Loucy (cell line): ENCODE measurements around the gene LYPLAL1.

ENCODE experiments used
- H2AFZ ChIP-seq: fragments of 200-600 bp; sonication (generic); 2 replicates; pipeline ENCODE4 v1.6.0; 2016; ENCODE audit warnings: antibody characterized with exemption, mild to moderate bottlenecking, low read length, moderate library complexity
- H3F3A ChIP-seq: fragments of 200-600 bp; 2 replicates; pipeline ENCODE4 v1.6.0; 2016; ENCODE audit warnings: antibody characterized with exemption, low read depth, mild to moderate bottlenecking
- H3K27me3 ChIP-seq: fragments of 200-600 bp; sonication (generic); 2 replicates; pipeline ENCODE4 v1.6.1; 2014; ENCODE audit warnings: low read length, mild to moderate bottlenecking; ENCODE audit not compliant: insufficient read depth, poor library complexity, severe bottlenecking
- H3K36me3 ChIP-seq: fragments of 200-600 bp; sonication (generic); 2 replicates; pipeline ENCODE4 v1.6.1; 2016; ENCODE audit warnings: low read length; ENCODE audit not compliant: insufficient read depth
- H3K4me1 ChIP-seq: fragments of 200-600 bp; sonication (generic); 2 replicates; pipeline ENCODE4 v1.5.1; 2014; ENCODE audit warnings: low read length, mild to moderate bottlenecking; ENCODE audit not compliant: insufficient read depth, poor library complexity, severe bottlenecking
- H3K4me2 ChIP-seq: fragments of 200-600 bp; sonication (generic); 2 replicates; pipeline ENCODE4 v1.6.0; 2014; ENCODE audit warnings: antibody characterized with exemption, low read length, low read depth, mild to moderate bottlenecking; ENCODE audit not compliant: poor library complexity, severe bottlenecking
- H3K4me3 ChIP-seq: fragments of 200-600 bp; sonication (generic); 2 replicates; pipeline ENCODE4 v1.5.1; 2014; ENCODE audit warnings: low read length, mild to moderate bottlenecking, mixed read lengths; ENCODE audit not compliant: poor library complexity, severe bottlenecking
- H3K79me2 ChIP-seq: fragments of 200-600 bp; sonication (generic); 2 replicates; pipeline ENCODE4 v1.6.1; 2014; ENCODE audit warnings: low read length; ENCODE audit not compliant: insufficient read depth
- H3K9ac ChIP-seq: fragments of 200-600 bp; sonication (generic); 2 replicates; pipeline ENCODE4 v1.6.0; 2014; ENCODE audit warnings: mild to moderate bottlenecking, low read depth, low read length, moderate library complexity; ENCODE audit not compliant: poor library complexity, severe bottlenecking
- H3K9me2 ChIP-seq: fragments of 200-600 bp; sonication (generic); replicated peaks from 2 replicates; pipeline ENCODE4 v1.6.1; 2016; ENCODE audit warnings: low read depth, low read length, mixed read lengths
- H3K9me3 ChIP-seq: fragments of 200-600 bp; sonication (generic); 2 replicates; pipeline ENCODE4 v1.6.1; 2014; ENCODE audit warnings: mild to moderate bottlenecking, antibody characterized with exemption, low read length, low read depth; ENCODE audit not compliant: insufficient read depth
- H4K20me1 ChIP-seq: fragments of 200-600 bp; sonication (generic); 2 replicates; pipeline ENCODE4 v1.6.0; 2014; ENCODE audit warnings: antibody characterized with exemption, low read length, mild to moderate bottlenecking; ENCODE audit not compliant: insufficient read depth, poor library complexity, severe bottlenecking
- CTCF ChIP-seq: fragments of 200-600 bp; sonication (generic); conservative IDR thresholded peaks from 2 replicates; pipeline ENCODE4 v1.5.1; 2014; ENCODE audit warnings: mild to moderate bottlenecking, antibody characterized with exemption, low read length
- EZH2phosphoT487 ChIP-seq: fragments of 200-600 bp; IDR thresholded peaks from 2 replicates; pipeline ENCODE4 v1.6.1; 2018; ENCODE audit warnings: antibody characterized with exemption, mild to moderate bottlenecking, moderate library complexity, borderline replicate concordance

LYPLAL1 gene

GRCh38 chr1:219155135-219155534 is 18.5 kb upstream of the LYPLAL1 start:
- Histone ChIP-seq H3K79me2 (no peaks in the 10 kb centered on the region), H3K4me1 (no peaks in the 10 kb centered on the region), H3K27me3 (no peaks in the 10 kb centered on the region), H2AFZ (no peak overlapping the region), H3K4me2 (no peak overlapping the region), H3K9me3 (no peaks in the 10 kb centered on the region), H3K36me3 (no peaks in the 10 kb centered on the region), H3K9ac (no peak overlapping the region), H3F3A (no peaks in the 10 kb centered on the region), H4K20me1 (no peaks in the 10 kb centered on the region), H3K9me2 (no peaks in the 10 kb centered on the region), H3K4me3 (no peak overlapping the region)
- no peak for TF ChIP-seq CTCF
- TF ChIP-seq EZH2phosphoT487, result no peak

- no peak for TF ChIP-seq EZH2phosphoT487
- TF ChIP-seq CTCF, result no peak
- Histone ChIP-seq H3K9me3 (no peaks in the 10 kb centered on the region), H3K4me1 (no peaks in the 10 kb centered on the region), H3K79me2 (no peaks in the 10 kb centered on the region), H3K9ac (no peak overlapping the region), H3F3A (no peaks in the 10 kb centered on the region), H3K36me3 (no peaks in the 10 kb centered on the region), H3K9me2 (no peaks in the 10 kb centered on the region), H3K4me2 (no peak overlapping the region), H2AFZ (no peak overlapping the region), H3K27me3 (no peaks in the 10 kb centered on the region), H4K20me1 (no peaks in the 10 kb centered on the region), H3K4me3 (no peak overlapping the region)
These were observed 13.6 kb upstream of the LYPLAL1 start for GRCh38 chr1:219159946-219160645.

GRCh38 chr1:219160967-219161366 is 12.7 kb upstream of the LYPLAL1 start:
- H3K9me3 ChIP-seq, result no peaks in the 10 kb centered on the region
- H3K4me2 ChIP-seq, result no peak overlapping the region
- no peaks in the 10 kb centered on the region for H3K79me2 ChIP-seq

More at GRCh38 chr1:219160967-219161366, 12.7 kb upstream of the LYPLAL1 start:
- Histone ChIP-seq H3K9me2 (no peaks in the 10 kb centered on the region), H3K4me3 (no peak overlapping the region), H4K20me1 (no peaks in the 10 kb centered on the region), H3F3A (no peaks in the 10 kb centered on the region), H2AFZ (no peak overlapping the region), H3K27me3 (no peaks in the 10 kb centered on the region), H3K36me3 (no peaks in the 10 kb centered on the region), H3K9ac (no peak overlapping the region), H3K4me1 (no peaks in the 10 kb centered on the region)
- TF ChIP-seq CTCF (no peak), EZH2phosphoT487 (no peak)
